NT2/D1 (cell line): ENCODE measurements around the gene RPTOR.

Source experiments
- DNase-seq: peaks from one replicate; pipeline ENCODE4 v3.0.0-alpha.2; 2011; ENCODE audit warnings: low read depth, low spot score
- H3K27me3 ChIP-seq: 2 replicates; pipeline ENCODE4 v1.6.0; 2011; ENCODE audit warnings: mild to moderate bottlenecking; ENCODE audit not compliant: insufficient read length, insufficient read depth
- H3K36me3 ChIP-seq: 2 replicates; pipeline ENCODE4 v1.6.1; 2011; ENCODE audit warnings: mild to moderate bottlenecking, low read length, mixed read lengths; ENCODE audit not compliant: insufficient read depth, insufficient read length
- H3K4me1 ChIP-seq: 2 replicates; pipeline ENCODE4 v1.5.1; 2011; ENCODE audit not compliant: insufficient read depth, insufficient read length
- H3K4me3 ChIP-seq: 2 replicates; pipeline ENCODE4 v1.5.1; 2011; ENCODE audit warnings: low read depth; ENCODE audit not compliant: insufficient read length
- H3K9ac ChIP-seq: 2 replicates; pipeline ENCODE4 v1.6.0; 2011; ENCODE audit warnings: low read depth; ENCODE audit not compliant: insufficient read length
- H3K9me3 ChIP-seq: 2 replicates; pipeline ENCODE4 v1.5.1; 2011; ENCODE audit warnings: mild to moderate bottlenecking, low read length; ENCODE audit not compliant: insufficient read depth
- SUZ12 ChIP-seq: IDR thresholded peaks from 2 replicates; pipeline ENCODE4 v1.6.1; 2011; ENCODE audit not compliant: insufficient read length, insufficient read depth; ENCODE audit errors: extremely low read depth
- YY1 ChIP-seq: IDR thresholded peaks from 2 replicates; pipeline ENCODE4 v1.6.1; 2011; ENCODE audit not compliant: insufficient read length, insufficient read depth
- ZNF274 ChIP-seq: IDR thresholded peaks from 2 replicates; pipeline ENCODE4 v1.6.1; 2011; ENCODE audit warnings: mild to moderate bottlenecking, low read depth, low read length

The RPTOR gene

GRCh38 chr17:80998118-80998747 is 453.6 kb downstream of the RPTOR start:
- H3K36me3 ChIP-seq = peaks cover 63% of the 10 kb centered on the region
- no peaks in the 10 kb centered on the region for H3K9me3 ChIP-seq
- H3K4me1 ChIP-seq = peaks cover 2% of the 10 kb centered on the region

GRCh38 chr17:80998748-80999535 is 454.3 kb downstream of the RPTOR start:
- Histone ChIP-seq H3K4me1 (peaks cover 2% of the 10 kb centered on the region), H3K4me3 (no peak overlapping the region), H3K9me3 (no peaks in the 10 kb centered on the region), H3K9ac (no peak overlapping the region), H3K36me3 (peaks cover 63% of the 10 kb centered on the region), H3K27me3 (peaks cover 2% of the 10 kb centered on the region)
- TF ChIP-seq YY1 (no peak), ZNF274 (no peak), SUZ12 (no peak)
- DNase-seq = no peak

More at GRCh38 chr17:80998118-80998747, 453.6 kb downstream of the RPTOR start:
- H3K27me3 ChIP-seq = peaks cover 3% of the 10 kb centered on the region
- H3K4me3 ChIP-seq = no peak overlapping the region
- no peak for DNase-seq
- no peak for TF ChIP-seq YY1
- no peak for TF ChIP-seq SUZ12
- TF ChIP-seq ZNF274 = no peak
- H3K9ac ChIP-seq = no peak overlapping the region

GRCh38 chr17:80999536-81000333 is 455.1 kb downstream of the RPTOR start:
- no peak for DNase-seq
- Histone ChIP-seq H3K9ac (no peak overlapping the region), H3K4me1 (peaks cover 4% of the 10 kb centered on the region), H3K9me3 (no peaks in the 10 kb centered on the region), H3K27me3 (peaks cover 8% of the 10 kb centered on the region), H3K36me3 (peaks cover 60% of the 10 kb centered on the region), H3K4me3 (no peak overlapping the region)
- TF ChIP-seq ZNF274 (no peak), YY1 (no peak)

- peaks cover 55% of the 10 kb centered on the region for H3K36me3 ChIP-seq
- TF ChIP-seq ZNF274 = no peak
- no peak for TF ChIP-seq SUZ12
- no peak for TF ChIP-seq YY1
- peaks cover 4% of the 10 kb centered on the region for H3K4me1 ChIP-seq
- DNase-seq = no peak
- peaks cover 12% of the 10 kb centered on the region for H3K27me3 ChIP-seq
- no peak overlapping the region for H3K4me3 ChIP-seq
- H3K9me3 ChIP-seq = no peaks in the 10 kb centered on the region
- no peak overlapping the region for H3K9ac ChIP-seq
Measured at GRCh38 chr17:81000334-81000630, 455.6 kb downstream of the RPTOR start.

- no peak for DNase-seq
- H3K4me1 ChIP-seq = peaks cover 4% of the 10 kb centered on the region
- H3K9me3 ChIP-seq = no peaks in the 10 kb centered on the region
- H3K36me3 ChIP-seq = peaks cover 50% of the 10 kb centered on the region
- peaks cover 12% of the 10 kb centered on the region for H3K27me3 ChIP-seq
- H3K9ac ChIP-seq = no peak overlapping the region
- TF ChIP-seq ZNF274 (no peak), SUZ12 (no peak)
- H3K4me3 ChIP-seq = no peak overlapping the region
Measured at GRCh38 chr17:81000631-81001357, 456.2 kb downstream of the RPTOR start.

DNA sequence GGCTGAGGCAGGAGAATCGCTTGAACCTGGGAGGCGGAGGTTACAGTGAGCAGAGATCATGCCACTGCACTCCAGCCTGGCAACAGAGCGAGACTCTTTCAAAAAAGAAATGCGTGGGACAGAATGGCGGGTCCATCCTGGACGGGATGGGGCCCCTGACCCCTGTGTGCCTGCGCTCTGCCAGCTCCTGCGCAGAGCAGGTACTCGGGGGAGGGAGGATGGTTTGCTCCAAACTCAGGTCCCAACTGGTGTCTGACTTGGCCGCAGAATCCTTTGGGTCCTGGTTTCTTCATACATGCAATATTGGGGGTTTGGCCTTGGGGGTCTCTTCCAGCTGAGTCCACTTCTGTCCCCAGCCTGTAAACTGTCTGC is 457.4 kb downstream of the RPTOR start:
- TF ChIP-seq YY1 = no peak
- TF ChIP-seq ZNF274 = no peak
- TF ChIP-seq SUZ12 = no peak
- peaks cover 16% of the 10 kb centered on the region for H3K27me3 ChIP-seq
- H3K9me3 ChIP-seq = no peaks in the 10 kb centered on the region
- DNase-seq = no peak
- H3K36me3 ChIP-seq = peaks cover 39% of the 10 kb centered on the region
- H3K4me3 ChIP-seq = no peak overlapping the region
- peaks cover 4% of the 10 kb centered on the region for H3K4me1 ChIP-seq
- no peak overlapping the region for H3K9ac ChIP-seq
